ENCODE measurements around the gene BEND5. TPM values are rescaled to one million over a fixed set of nuclear protein-coding genes. Genes with fewer than 3 reads are reported as not detected.

Gene BEND5
- total and polyA plus RNA-seq, 10 of the 15 experiments (the other 5 are each of a cell fraction or from before 2014, with no cell fraction given) = 0.26 TPM; not detected in 9

GRCh38 chr1:48785869-48786268 lies 9.2 kb upstream of the BEND5 start:
- Histone ChIP-seq H3K27ac (ENCODE audit: control insufficient read depth, insufficient read depth) (no peak overlapping the region), H3K36me3 (ENCODE audit: control insufficient read depth in 2 of 2, insufficient read depth in 2 of 2, low read length in 1 of 2) (no peaks in the 10 kb centered on the region), H2AFZ (ENCODE audit: control insufficient read depth, low read depth, low read length) (no peak overlapping the region), H3K9ac (ENCODE audit: control insufficient read depth, insufficient read depth, low read length) (no peak overlapping the region), H3K4me3 (no peak overlapping the region), H3K27me3 (replicated peaks in 1 of 2; ENCODE audit: control insufficient read depth in 2 of 2, insufficient read depth in 2 of 2, low read length in 1 of 2) (0 out of 4 replicates have a peak, but pooled peaks cover 0 to 2% of the 10 kb centered on the region in 2 experiments), H4K20me1 (ENCODE audit: control insufficient read depth, insufficient read depth) (no peaks in the 10 kb centered on the region), H3K9me3 (replicated peaks; ENCODE audit: control insufficient read depth, insufficient read depth, low read length) (no peaks in the 10 kb centered on the region), H3K4me2 (ENCODE audit: control insufficient read depth, insufficient read depth) (no peak overlapping the region), H3K79me2 (ENCODE audit: control insufficient read depth, insufficient read depth, low read length) (no peaks in the 10 kb centered on the region), H3K4me1 (ENCODE audit: control insufficient read depth, insufficient read depth, low read length) (no peaks in the 10 kb centered on the region)
- SMC1A ChIA-PET (ENCODE audit: uncharacterized antibody, unreplicated experiment) = no interaction called here
- intact Hi-C loops (cut with micrococcal nuclease; ENCODE audit: unreplicated experiment) = no loop called here
- 0% methylated on average over 1 of the region's 1 CpG for WGBS (ENCODE audit: insufficient coverage, insufficient replicate concordance, low lambda C conversion rate, missing lambda C conversion rate)
- BruUV-seq (replicated peaks) = no TSS peak
- DNase-seq (ENCODE audit: low read depth, low spot score) = no peak
- RAD21 ChIA-PET (ENCODE audit: unreplicated experiment) = no interaction called here
- CTCF ChIA-PET = no interaction called here
- in situ Hi-C loops (cut with MboI) = no loop called here
- FAIRE-seq = no peak
- ATAC-seq = no peak
- TF ChIP-seq TCF3 (IDR thresholded peaks at IDR 0.05; ENCODE audit: borderline replicate concordance, insufficient read depth, low read depth, low read length) (no peak), BHLHE40 (IDR thresholded peaks at IDR 0.05; ENCODE audit: borderline replicate concordance in 1 of 2, low read depth in 2 of 2, low read length in 1 of 2) (no peak), ESRRA (IDR thresholded peaks at IDR 0.05; ENCODE audit: low read length) (no peak), SUZ12 (IDR thresholded peaks at IDR 0.05; ENCODE audit: unreplicated experiment) (no peak), RBBP5 (conservative IDR thresholded peaks at IDR 0.05) (no peak), LARP7 (IDR thresholded peaks at IDR 0.05) (no peak), IRF4 (IDR thresholded peaks at IDR 0.05; ENCODE audit: low read depth, low read length) (no peak), ZNF687 (IDR thresholded peaks at IDR 0.05) (no peak), WRNIP1 (IDR thresholded peaks at IDR 0.05; ENCODE audit: borderline replicate concordance, low read depth, low read length) (no peak), ZNF207 (IDR thresholded peaks at IDR 0.05; ENCODE audit: borderline replicate concordance) (no peak), HCFC1 (IDR thresholded peaks at IDR 0.05; ENCODE audit: low read length) (no peak), EZH2 (IDR thresholded peaks at IDR 0.05; ENCODE audit: borderline replicate concordance, control insufficient read depth, low read depth, low read length) (no peak), SUPT20H (IDR thresholded peaks at IDR 0.05; ENCODE audit: borderline replicate concordance, control insufficient read depth, low read depth, low read length) (no peak), POU2F2 (IDR thresholded peaks at IDR 0.05; ENCODE audit: borderline replicate concordance, low read depth, low read length) (no peak), MYC (IDR thresholded peaks at IDR 0.05; ENCODE audit: insufficient read depth, insufficient read length, insufficient replicate concordance, low read length, severe bottlenecking) (no peak), RCOR1 (conservative IDR thresholded peaks at IDR 0.05; ENCODE audit: low read depth, low read length) (no peak), SMAD1 (IDR thresholded peaks at IDR 0.05; ENCODE audit: low read depth, partially characterized antibody) (no peak)
- POLR2A ChIA-PET = no interaction called here

Measured in GM12878 (cell line).